IMR-90 (cell line): ENCODE results near the gene YTHDF2. TPM values are rescaled to one million over a fixed set of nuclear protein-coding genes. Genes with fewer than 3 reads are reported as not detected.
"Not testable (repeated sequence)": the region's sequence is repeated elsewhere in the genome, so short reads cannot be mapped to it uniquely, and the experiment has no call there.

ENCODE experiments used
- ATAC-seq: fragments of 200-7000 bp; cut with Tn5 transposase; 2 replicates; pipeline ENCODE4 v1.9.1; 2020; ENCODE audit warnings: low read depth, mild to moderate bottlenecking, moderate library complexity
- BruUV-seq: library from RNA; stranded (reverse); fragments of 400-500 nt; replicated peaks from 2 replicates; lab custom pipeline; 2021; lab: Mats Ljungman, UMichigan
- CTCF ChIA-PET: fragments of 300-600 bp; formaldehyde crosslinking; extraction: SDS; loops from one replicate; lab custom pipeline; 2021; ENCODE audit warnings: antibody characterized with exemption; lab: Yijun Ruan, JAX
- POLR2A ChIA-PET: fragments of 300-600 bp; sonication (Branson Sonifier 250); formaldehyde crosslinking; loops from one replicate; lab custom pipeline; 2022; ENCODE audit warnings: antibody characterized with exemption; ENCODE audit not compliant: unreplicated experiment; lab: Charles Lee
- DNase-seq: peaks from one replicate; pipeline ENCODE4 v3.0.0; 2013
- H2AFZ ChIP-seq: replicated peaks from 2 replicates; pipeline ENCODE3; 2013; ENCODE audit warnings: low read length, mild to moderate bottlenecking; ENCODE audit not compliant: poor library complexity
- H2AK5ac ChIP-seq: 2 replicates; pipeline ENCODE4 v1.6.1; 2013; ENCODE audit warnings: low read depth, low read length, inconsistent platforms
- H2AK9ac ChIP-seq: replicated peaks from 2 replicates; pipeline ENCODE3; 2013; ENCODE audit warnings: mild to moderate bottlenecking, low read depth, low read length, moderate library complexity; ENCODE audit not compliant: poor library complexity
- H2BK120ac ChIP-seq: 2 replicates; pipeline ENCODE4 v1.6.1; 2013; ENCODE audit warnings: low read depth, low read length, inconsistent platforms
- H2BK15ac ChIP-seq: 3 replicates; pipeline ENCODE4 v1.6.1; 2013; ENCODE audit warnings: low read depth, low read length, inconsistent platforms
- H2BK20ac ChIP-seq: 2 replicates; pipeline ENCODE4 v1.6.1; 2013; ENCODE audit warnings: low read depth, mild to moderate bottlenecking, inconsistent platforms, low read length, moderate library complexity
- H2BK5ac ChIP-seq: 2 replicates; pipeline ENCODE4 v1.6.1; 2013; ENCODE audit warnings: mild to moderate bottlenecking, low read depth, low read length, inconsistent platforms; ENCODE audit not compliant: poor library complexity, severe bottlenecking
- H3K14ac ChIP-seq: replicated peaks from 2 replicates; pipeline ENCODE4 v1.6.1; 2013; ENCODE audit warnings: low read depth, low read length, inconsistent platforms
- H3K18ac ChIP-seq: 2 replicates; pipeline ENCODE4 v1.6.1; 2013; ENCODE audit warnings: low read depth, low read length, control low read depth
- H3K23ac ChIP-seq: 2 replicates; pipeline ENCODE4 v1.6.1; 2013; ENCODE audit warnings: low read depth, low read length, inconsistent platforms
- H3K27ac ChIP-seq: 2 replicates; pipeline ENCODE4 v1.5.1; 2013; ENCODE audit warnings: mild to moderate bottlenecking, control low read depth, low read length; ENCODE audit not compliant: insufficient read depth
- H3K27me3 ChIP-seq: 2 replicates; pipeline ENCODE4 v1.6.1; 2013; ENCODE audit warnings: low read length; ENCODE audit not compliant: control insufficient read depth, insufficient read depth
- H3K36me3 ChIP-seq: 2 replicates; pipeline ENCODE4 v1.6.1; 2013; ENCODE audit warnings: low read length, mixed read lengths; ENCODE audit not compliant: control insufficient read depth, insufficient read depth
- H3K4ac ChIP-seq: 2 replicates; pipeline ENCODE4 v1.6.1; 2013; ENCODE audit warnings: low read depth, low read length, inconsistent platforms
- H3K4me1 ChIP-seq: 2 replicates; pipeline ENCODE4 v1.6.1; 2013; ENCODE audit warnings: low read length, mixed read lengths; ENCODE audit not compliant: control insufficient read depth, insufficient read depth
- H3K4me2 ChIP-seq: 2 replicates; pipeline ENCODE4 v1.6.1; 2013; ENCODE audit warnings: low read depth, mild to moderate bottlenecking, control low read depth, low read length, moderate library complexity
- H3K4me3 ChIP-seq: 2 replicates; pipeline ENCODE4 v1.5.1; 2013; ENCODE audit warnings: low read depth, mild to moderate bottlenecking, control low read depth, low read length, moderate library complexity; ENCODE audit not compliant: insufficient read depth
- H3K56ac ChIP-seq: 2 replicates; pipeline ENCODE4 v1.6.1; 2013; ENCODE audit warnings: low read length, inconsistent platforms; ENCODE audit not compliant: insufficient read depth; ENCODE audit errors: extremely low read depth
- H3K79me1 ChIP-seq, 2 experiments: 2 replicates each; pipeline ENCODE4 v1.6.1; 2013; ENCODE audit warnings: low read length in 2 of 2, inconsistent platforms in 1 of 2, low read depth in 1 of 2
- H3K9ac ChIP-seq: 2 replicates; pipeline ENCODE4 v1.6.1; 2013; ENCODE audit warnings: low read depth, low read length, control low read depth
- H3K9me1 ChIP-seq: 2 replicates; pipeline ENCODE4 v1.6.1; 2013; ENCODE audit warnings: low read length, inconsistent platforms; ENCODE audit not compliant: insufficient read depth
- H3K9me3 ChIP-seq: 2 replicates; pipeline ENCODE4 v1.6.1; 2013; ENCODE audit warnings: low read length; ENCODE audit not compliant: control insufficient read depth, insufficient read depth
- H4K20me1 ChIP-seq: 2 replicates; pipeline ENCODE4 v1.6.1; 2013; ENCODE audit warnings: low read length, inconsistent platforms; ENCODE audit not compliant: insufficient read depth
- H4K5ac ChIP-seq: 2 replicates; pipeline ENCODE4 v1.6.1; 2013; ENCODE audit warnings: mild to moderate bottlenecking, low read depth, low read length, control low read depth
- H4K8ac ChIP-seq, 2 experiments: 2 replicates each; pipeline ENCODE4 v1.6.1; 2013; ENCODE audit warnings: low read depth in 2 of 2, low read length in 2 of 2, control low read depth in 1 of 2, inconsistent platforms in 1 of 2
- H4K91ac ChIP-seq: 2 replicates; pipeline ENCODE4 v1.6.1; 2013; ENCODE audit warnings: low read depth, low read length, inconsistent platforms; ENCODE audit not compliant: insufficient read depth
- CEBPB ChIP-seq: IDR thresholded peaks from 2 replicates; pipeline ENCODE4 v1.6.1; 2012; ENCODE audit warnings: low read depth, low read length, improper control_type of control experiment
- CHD1 ChIP-seq: IDR thresholded peaks from 2 replicates; pipeline ENCODE4 v1.6.1; 2012; ENCODE audit warnings: low read depth, low read length, improper control_type of control experiment
- MAZ ChIP-seq: IDR thresholded peaks from 2 replicates; pipeline ENCODE4 v1.6.1; 2012; ENCODE audit warnings: low read depth, mild to moderate bottlenecking, low read length, improper control_type of control experiment, moderate library complexity, borderline replicate concordance
- RCOR1 ChIP-seq: IDR thresholded peaks from 2 replicates; pipeline ENCODE4 v1.6.1; 2012; ENCODE audit warnings: mild to moderate bottlenecking, low read length, improper control_type of control experiment; ENCODE audit not compliant: insufficient replicate concordance
- SMC3 ChIP-seq: fragments of 150-350 bp; IDR thresholded peaks from 2 replicates; pipeline ENCODE4 v1.6.1; 2016; ENCODE audit warnings: low read depth, mild to moderate bottlenecking, antibody characterized with exemption, low read length, moderate library complexity
- WGBS, 2 experiments: methylation state at CpG; one replicate each; pipeline versions ENCODE4 v1.1.5 to v1.1.7; 2013; ENCODE audit warnings: missing lambda C conversion rate in 2 of 2; ENCODE audit not compliant: insufficient read length in 1 of 2; ENCODE audit errors: extremely low coverage in 2 of 2; 5-methylcytosine and 5-hydroxymethylcytosine counted together
- dilution Hi-C: fragments of 300-500 bp; cut with HindIII; formaldehyde crosslinking; loops from one replicate; pipeline ENCODE4 v1.14.3; 2018; ENCODE audit warnings: low sequenced_read_pairs; ENCODE audit not compliant: unreplicated experiment
- in situ Hi-C: fragments of 300-500 bp; cut with MboI; formaldehyde crosslinking; loops from 3 replicates; pipeline ENCODE4 v1.14.3; 2019; ENCODE audit warnings: low sequenced_read_pairs, inconsistent platforms, mixed read lengths
- intact Hi-C: fragments of 100-400 bp; cut with micrococcal nuclease; formaldehyde crosslinking; loops from 2 replicates; pipeline ENCODE4 v1.10.0; 2022
- polyA plus RNA-seq, 3 experiments: library from polyadenylated mRNA; depleted of rRNA; stranded (reverse); fragments of >200 nt; gene quantifications; 2 replicates each; pipeline ENCODE4 v1.2.3, GENCODE V29; 2012; ENCODE audit warnings: low replicate concordance in 1 of 3
- total RNA-seq: library from RNA; depleted of rRNA; stranded (reverse); fragments of >200 nt; gene quantifications from 2 replicates; pipeline ENCODE4 v1.2.3, GENCODE V29; 2012
- TF ChIP-seq, protein P1 (sequence below): fragments of 150-350 bp; IDR thresholded peaks from 2 replicates; pipeline ENCODE4 v1.6.1; 2016; ENCODE audit warnings: low read depth, mild to moderate bottlenecking, low read length, moderate library complexity, borderline replicate concordance

Gene YTHDF2
- total and polyA plus RNA-seq, 2 of the 4 experiments (the other 2 are of a cell fraction), result 50.0 to 94.3 TPM

DNA sequence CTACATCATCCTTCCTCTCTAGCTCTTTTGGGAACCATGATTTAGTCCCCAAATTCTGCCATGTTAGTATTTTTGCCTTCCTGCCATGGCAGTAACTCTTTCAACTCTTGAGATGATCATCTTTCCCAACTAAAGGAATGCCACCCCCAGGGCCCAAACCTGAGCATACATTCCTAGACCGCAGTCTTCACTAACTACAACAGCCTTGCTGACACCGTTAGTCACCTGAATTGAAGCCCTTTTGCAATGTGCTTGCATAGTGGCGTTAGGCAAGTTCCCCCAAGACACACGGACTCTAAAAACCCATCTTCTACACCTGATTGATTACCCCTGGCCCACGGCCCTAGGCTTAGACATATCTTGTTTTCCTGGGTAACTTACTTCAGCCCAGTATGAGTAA lies 16.4 kb upstream of the YTHDF2 start:
- no peak overlapping the region for H3K9ac ChIP-seq
- no peak overlapping the region for H2AK9ac ChIP-seq
- ATAC-seq (no peak), DNase-seq (no peak)
- H4K91ac ChIP-seq, result no peak overlapping the region
- H2BK120ac ChIP-seq, result no peak overlapping the region
- no peaks in the 10 kb centered on the region for H3K9me3 ChIP-seq
- H4K8ac ChIP-seq, result no peak overlapping the region
- H3K4me2 ChIP-seq, result no peak overlapping the region
- H3K56ac ChIP-seq, result no peak overlapping the region
- no peak overlapping the region for H3K4me3 ChIP-seq
- peak overlapping the region; percentile 72 for H3K4ac ChIP-seq
- H2AFZ ChIP-seq, result no peak overlapping the region
- H3K36me3 ChIP-seq, result 0 out of 2 replicates have a peak, but pooled peaks cover 1% of the 10 kb centered on the region
- H3K18ac ChIP-seq, result no peak overlapping the region
- no peaks in the 10 kb centered on the region for H3K27me3 ChIP-seq
- H4K20me1 ChIP-seq, result no peaks in the 10 kb centered on the region
- peaks cover 0 to 2% of the 10 kb centered on the region in 2 experiments; a peak in 1 of 4 replicates for H3K79me1 ChIP-seq
- no peak overlapping the region for H3K23ac ChIP-seq
- TF ChIP-seq SMC3 (no peak), MAZ (no peak), RCOR1 (no peak), CEBPB (no peak), CHD1 (no peak)
- TF ChIP-seq, protein P1, sequence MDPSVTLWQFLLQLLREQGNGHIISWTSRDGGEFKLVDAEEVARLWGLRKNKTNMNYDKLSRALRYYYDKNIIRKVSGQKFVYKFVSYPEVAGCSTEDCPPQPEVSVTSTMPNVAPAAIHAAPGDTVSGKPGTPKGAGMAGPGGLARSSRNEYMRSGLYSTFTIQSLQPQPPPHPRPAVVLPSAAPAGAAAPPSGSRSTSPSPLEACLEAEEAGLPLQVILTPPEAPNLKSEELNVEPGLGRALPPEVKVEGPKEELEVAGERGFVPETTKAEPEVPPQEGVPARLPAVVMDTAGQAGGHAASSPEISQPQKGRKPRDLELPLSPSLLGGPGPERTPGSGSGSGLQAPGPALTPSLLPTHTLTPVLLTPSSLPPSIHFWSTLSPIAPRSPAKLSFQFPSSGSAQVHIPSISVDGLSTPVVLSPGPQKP, result no peak
- peaks cover 4% of the 10 kb centered on the region for H3K4me1 ChIP-seq
- H3K27ac ChIP-seq, result no peak overlapping the region
- H2BK15ac ChIP-seq, result no peak overlapping the region
- no peak overlapping the region; the same call in 1 of the 2 replicates for H2AK5ac ChIP-seq
- no peak overlapping the region for H4K5ac ChIP-seq
- CTCF ChIA-PET, result no interaction called here
- dilution Hi-C loops, result no loop called here
- no peak overlapping the region for H3K14ac ChIP-seq
- H3K9me1 ChIP-seq, result peaks cover 10% of the 10 kb centered on the region; the same call in 1 of the 2 replicates
- intact Hi-C loops, result no loop called here
- H2BK20ac ChIP-seq, result peak overlapping the region; percentile 45; the same call in 1 of the 2 replicates
- BruUV-seq, result no TSS peak
- WGBS, 2 experiments, result no CpG with 5 or more reads among the region's 5 CpGs
- in situ Hi-C loops, result no loop called here
- POLR2A ChIA-PET, result interaction anchor here (0.7 kb wide), 1 partner anchor 71 kb away, joined by 3 read pairs; no protein-coding TSS in a partner anchor
- no peak overlapping the region for H2BK5ac ChIP-seq

DNA sequence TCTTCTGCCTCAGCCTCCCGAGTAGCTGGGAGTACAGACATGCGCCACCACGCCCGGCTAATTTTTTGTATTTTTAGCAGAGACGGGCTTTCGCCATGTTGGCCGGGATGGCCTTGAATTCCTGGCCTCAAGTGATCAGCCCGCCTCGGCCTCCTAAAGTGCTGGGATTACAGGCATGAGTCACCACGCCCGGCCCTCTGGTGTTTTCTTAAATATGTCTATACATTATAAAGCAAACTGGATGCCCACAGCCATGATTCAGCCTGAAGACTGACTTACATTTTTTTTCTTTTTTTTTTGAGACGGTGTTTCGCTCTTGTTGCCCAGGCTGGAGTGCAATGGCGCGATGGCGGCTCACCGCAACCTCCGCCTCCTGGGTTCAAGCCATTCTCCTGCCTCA lies 14.8 kb upstream of the YTHDF2 start:
- H3K4me3 ChIP-seq, H2AFZ ChIP-seq, ATAC-seq: not testable (repeated sequence)

More for the DNA sequence above, 14.8 kb upstream of the YTHDF2 start:
- H3K79me1 ChIP-seq, H2AK5ac ChIP-seq, CTCF ChIA-PET, H3K4me2 ChIP-seq, H4K20me1 ChIP-seq, H3K18ac ChIP-seq, H3K9me3 ChIP-seq, H3K9ac ChIP-seq, H2BK5ac ChIP-seq, in situ Hi-C loops, H2BK15ac ChIP-seq, H3K9me1 ChIP-seq, H2BK120ac ChIP-seq, H4K91ac ChIP-seq, H3K4ac ChIP-seq, H3K23ac ChIP-seq, H4K5ac ChIP-seq, H3K36me3 ChIP-seq, H2AK9ac ChIP-seq, H3K27ac ChIP-seq, H3K56ac ChIP-seq, BruUV-seq, dilution Hi-C loops, H2BK20ac ChIP-seq, POLR2A ChIA-PET, intact Hi-C loops, H4K8ac ChIP-seq, H3K27me3 ChIP-seq, H3K4me1 ChIP-seq, H3K14ac ChIP-seq: not testable (repeated sequence)
- 100% methylated on average over 5 of the region's 18 CpGs; no CpG with 5 or more reads in 1 of the 2 experiments for WGBS, 2 experiments
- peak; percentile 15 for DNase-seq
